Neural cell (in vitro differentiated cells): ENCODE data around the gene PPP1R10.

ENCODE experiments used
- CTCF ChIP-seq: fragments of 450-650 bp; IDR thresholded peaks from 2 replicates; pipeline ENCODE4 v1.5.1; 2014; ENCODE audit warnings: antibody characterized with exemption, mild to moderate bottlenecking, moderate library complexity; ENCODE audit not compliant: poor library complexity, severe bottlenecking
- EP300 ChIP-seq: fragments of 450-650 bp; conservative IDR thresholded peaks from 2 replicates; pipeline ENCODE4 v1.6.1; 2014; ENCODE audit warnings: antibody characterized with exemption, mild to moderate bottlenecking, moderate library complexity; ENCODE audit not compliant: poor library complexity, severe bottlenecking
- EZH2 ChIP-seq: fragments of 200-600, 300-800 bp; shearing (Covaris generic), sonication (generic); IDR thresholded peaks from 2 replicates; pipeline ENCODE4 v1.6.1; 2014; ENCODE audit warnings: antibody characterized with exemption, low read length, borderline replicate concordance, mild to moderate bottlenecking; ENCODE audit not compliant: insufficient read depth, poor library complexity, severe bottlenecking
- POLR2AphosphoS5 ChIP-seq: IDR thresholded peaks from 2 replicates; pipeline ENCODE4 v1.6.1; 2012
- RAD21 ChIP-seq: fragments of 450-650 bp; conservative IDR thresholded peaks from 2 replicates; pipeline ENCODE4 v1.6.1; 2014; ENCODE audit warnings: antibody characterized with exemption, mild to moderate bottlenecking, moderate library complexity
- SMC3 ChIP-seq: fragments of 450-650 bp; conservative IDR thresholded peaks from 2 replicates; pipeline ENCODE4 v1.6.1; 2014; ENCODE audit warnings: antibody characterized with exemption, mild to moderate bottlenecking, moderate library complexity; ENCODE audit not compliant: poor library complexity
- TAF1 ChIP-seq: IDR thresholded peaks from 2 replicates; pipeline ENCODE4 v1.6.1; 2012; ENCODE audit warnings: low read depth
- TF ChIP-seq, protein P1 (sequence below): IDR thresholded peaks from 2 replicates; pipeline ENCODE4 v1.6.1; 2012; ENCODE audit warnings: borderline replicate concordance

- no peak for TF ChIP-seq CTCF
- TF ChIP-seq, protein P1, sequence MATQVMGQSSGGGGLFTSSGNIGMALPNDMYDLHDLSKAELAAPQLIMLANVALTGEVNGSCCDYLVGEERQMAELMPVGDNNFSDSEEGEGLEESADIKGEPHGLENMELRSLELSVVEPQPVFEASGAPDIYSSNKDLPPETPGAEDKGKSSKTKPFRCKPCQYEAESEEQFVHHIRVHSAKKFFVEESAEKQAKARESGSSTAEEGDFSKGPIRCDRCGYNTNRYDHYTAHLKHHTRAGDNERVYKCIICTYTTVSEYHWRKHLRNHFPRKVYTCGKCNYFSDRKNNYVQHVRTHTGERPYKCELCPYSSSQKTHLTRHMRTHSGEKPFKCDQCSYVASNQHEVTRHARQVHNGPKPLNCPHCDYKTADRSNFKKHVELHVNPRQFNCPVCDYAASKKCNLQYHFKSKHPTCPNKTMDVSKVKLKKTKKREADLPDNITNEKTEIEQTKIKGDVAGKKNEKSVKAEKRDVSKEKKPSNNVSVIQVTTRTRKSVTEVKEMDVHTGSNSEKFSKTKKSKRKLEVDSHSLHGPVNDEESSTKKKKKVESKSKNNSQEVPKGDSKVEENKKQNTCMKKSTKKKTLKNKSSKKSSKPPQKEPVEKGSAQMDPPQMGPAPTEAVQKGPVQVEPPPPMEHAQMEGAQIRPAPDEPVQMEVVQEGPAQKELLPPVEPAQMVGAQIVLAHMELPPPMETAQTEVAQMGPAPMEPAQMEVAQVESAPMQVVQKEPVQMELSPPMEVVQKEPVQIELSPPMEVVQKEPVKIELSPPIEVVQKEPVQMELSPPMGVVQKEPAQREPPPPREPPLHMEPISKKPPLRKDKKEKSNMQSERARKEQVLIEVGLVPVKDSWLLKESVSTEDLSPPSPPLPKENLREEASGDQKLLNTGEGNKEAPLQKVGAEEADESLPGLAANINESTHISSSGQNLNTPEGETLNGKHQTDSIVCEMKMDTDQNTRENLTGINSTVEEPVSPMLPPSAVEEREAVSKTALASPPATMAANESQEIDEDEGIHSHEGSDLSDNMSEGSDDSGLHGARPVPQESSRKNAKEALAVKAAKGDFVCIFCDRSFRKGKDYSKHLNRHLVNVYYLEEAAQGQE: no peak
- no peak for TF ChIP-seq EP300
- no peak for TF ChIP-seq EZH2
- TF ChIP-seq POLR2AphosphoS5: no peak
- TF ChIP-seq RAD21: no peak
- TF ChIP-seq SMC3: no peak
- TF ChIP-seq TAF1: no peak
These were observed 44.9 kb downstream of the PPP1R10 start for GRCh38 chr6:30572148-30572547.
